ENCODE measurements around the gene DUSP28. TPM values are rescaled to one million over a fixed set of nuclear protein-coding genes. Genes with fewer than 3 reads are reported as not detected.

The DUSP28 gene
- total RNA-seq, 2 donors from 2014 or later, result 3.9 to 5.3 TPM

GRCh38 chr2:240554767-240555493 lies 5.2 kb upstream of the DUSP28 start:
- no peaks in the 10 kb centered on the region for H3K9me3 ChIP-seq
- H3K27ac ChIP-seq, result no peak overlapping the region
- intact Hi-C loops (cut with DNase I), result no loop called here
- peaks cover 19% of the 10 kb centered on the region for H3K4me1 ChIP-seq
- H3K9ac ChIP-seq (ENCODE audit: low read depth in 2 of 2, low read length in 2 of 2), result no peak overlapping the region
- H3K27me3 ChIP-seq, result no peaks in the 10 kb centered on the region
- no peak overlapping the region for H3K4me3 ChIP-seq
- H3K36me3 ChIP-seq, result peaks cover 3% of the 10 kb centered on the region
- no peak for DNase-seq
- TF ChIP-seq CTCF (IDR thresholded peaks at IDR 0.05), result no peak

- no peak for DNase-seq
- Histone ChIP-seq H3K9me3 (no peaks in the 10 kb centered on the region), H3K4me3 (no peak overlapping the region), H3K9ac (ENCODE audit: low read depth in 2 of 2, low read length in 2 of 2) (no peak overlapping the region), H3K36me3 (peaks cover 3% of the 10 kb centered on the region), H3K27ac (no peak overlapping the region), H3K27me3 (no peaks in the 10 kb centered on the region), H3K4me1 (peaks cover 19% of the 10 kb centered on the region)
- intact Hi-C loops (cut with DNase I), result no loop called here
- no peak for TF ChIP-seq CTCF (IDR thresholded peaks at IDR 0.05)
Measured at GRCh38 chr2:240555541-240556250, 4.5 kb upstream of the DUSP28 start.

- Histone ChIP-seq H3K36me3 (peaks cover under 1% of the 10 kb centered on the region), H3K9ac (ENCODE audit: low read depth in 2 of 2, low read length in 2 of 2) (no peak overlapping the region), H3K4me3 (no peak overlapping the region), H3K27me3 (no peaks in the 10 kb centered on the region), H3K9me3 (no peaks in the 10 kb centered on the region), H3K4me1 (peaks cover 22% of the 10 kb centered on the region), H3K27ac (no peak overlapping the region)
- peak; percentile 28 for TF ChIP-seq CTCF (IDR thresholded peaks at IDR 0.05)
- peak; percentile 58 for DNase-seq
- intact Hi-C loops (cut with DNase I), result no loop called here
Measured at GRCh38 chr2:240556553-240557100, 3.5 kb upstream of the DUSP28 start.

- peaks cover 28% of the 10 kb centered on the region for H3K4me1 ChIP-seq
- peak; percentile 15 for TF ChIP-seq CTCF (IDR thresholded peaks at IDR 0.05)
- peak overlapping the region in 1 of 2 donors; percentile 24 for H3K9ac ChIP-seq (ENCODE audit: low read depth in 2 of 2, low read length in 2 of 2)
- intact Hi-C loops (cut with DNase I), result no loop called here
- peak; percentile 22 for DNase-seq
- no peaks in the 10 kb centered on the region for H3K9me3 ChIP-seq
- no peaks in the 10 kb centered on the region for H3K36me3 ChIP-seq
- H3K27me3 ChIP-seq, result no peaks in the 10 kb centered on the region
- peak overlapping the region; percentile 46 for H3K4me3 ChIP-seq
- no peak overlapping the region for H3K27ac ChIP-seq
Measured at GRCh38 chr2:240557101-240557751, 2.9 kb upstream of the DUSP28 start.

- H3K27me3 ChIP-seq, result no peaks in the 10 kb centered on the region
- TF ChIP-seq CTCF (IDR thresholded peaks at IDR 0.05), result no peak
- no peaks in the 10 kb centered on the region for H3K36me3 ChIP-seq
- H3K4me1 ChIP-seq, result peaks cover 28% of the 10 kb centered on the region
- H3K27ac ChIP-seq, result no peak within 1 kb of the TSS
- peak within 1 kb of the TSS in 1 of 2 donors; percentile 24 for H3K9ac ChIP-seq (ENCODE audit: low read depth in 2 of 2, low read length in 2 of 2)
- intact Hi-C loops (cut with DNase I), result no loop called here
- DNase-seq, result peak; percentile 83
- no peaks in the 10 kb centered on the region for H3K9me3 ChIP-seq
- H3K4me3 ChIP-seq, result peak within 1 kb of the TSS; percentile 46
Measured at GRCh38 chr2:240557808-240558207, 2.3 kb upstream of the DUSP28 start, which contains the start of gene ANKMY1. ANKMY1 (minus strand) TSS chr2:240557988; CDS start chr2:240557335, 653 bp downstream.
